Inferior parietal cortex (tissue), 1 donor: ENCODE data around the gene DUOX2.
"Not testable (repeated sequence)": the region's sequence is repeated elsewhere in the genome, so short reads cannot be mapped to it uniquely, and the experiment has no call there.

Experiments used
- DNase-seq: peaks from one replicate; pipeline ENCODE4 v3.0.0-alpha.2; 2016; ENCODE audit errors: extremely low spot score

The DUOX2 gene

GRCh38 chr15:45118996-45119395 lies 5.0 kb upstream of the DUOX2 start:
- DNase-seq, result no peak

- DNase-seq, result peak; percentile 94
These were observed 4.2 kb upstream of the DUOX2 start for GRCh38 chr15:45118131-45118588.

- DNase-seq, result no peak
These were observed 3.5 kb upstream of the DUOX2 start for GRCh38 chr15:45117308-45118130.

- DNase-seq, result no peak
These were observed 2.7 kb upstream of the DUOX2 start for GRCh38 chr15:45116482-45117307.

GRCh38 chr15:45116006-45116481 lies 2.1 kb upstream of the DUOX2 start:
- no peak for DNase-seq

- no peak for DNase-seq
These were observed 1.4 kb upstream of the DUOX2 start for GRCh38 chr15:45115312-45115820.

GRCh38 chr15:45114751-45115085 lies 746 bp upstream of the DUOX2 start:
- DNase-seq, result no peak

GRCh38 chr15:45113380-45113990 lies 487 bp downstream of the DUOX2 start:
- DNase-seq, result no peak

- DNase-seq, result no peak
These were observed 1.2 kb downstream of the DUOX2 start for GRCh38 chr15:45112591-45113379.

- no peak for DNase-seq
These were observed 1.8 kb downstream of the DUOX2 start for GRCh38 chr15:45112143-45112590.

- no peak for DNase-seq
These were observed 2.4 kb downstream of the DUOX2 start for GRCh38 chr15:45111390-45112142.

- no peak for DNase-seq
These were observed 3.6 kb downstream of the DUOX2 start for GRCh38 chr15:45110256-45110820.

GRCh38 chr15:45107941-45108630 lies 5.9 kb downstream of the DUOX2 start:
- no peak for DNase-seq

- no peak for DNase-seq
These were observed 7.8 kb downstream of the DUOX2 start for GRCh38 chr15:45106002-45106790.

- DNase-seq, result no peak
These were observed 8.4 kb downstream of the DUOX2 start for GRCh38 chr15:45105586-45105985.

GRCh38 chr15:45104170-45104569 lies 9.8 kb downstream of the DUOX2 start:
- DNase-seq, result not testable (repeated sequence)

GRCh38 chr15:45102226-45102625 lies 11.7 kb downstream of the DUOX2 start:
- no peak for DNase-seq

- no peak for DNase-seq
These were observed 12.2 kb downstream of the DUOX2 start for GRCh38 chr15:45101749-45102148.
